K562 (cell line): ENCODE results near the gene RNF217. TPM values are rescaled to one million over a fixed set of nuclear protein-coding genes. Genes with fewer than 3 reads are reported as not detected.

Experiments used
- ATAC-seq: fragments of 200-7000 bp; cut with Tn5 transposase; 3 replicates; pipeline ENCODE4 v1.9.1; 2020; ENCODE audit warnings: moderate library complexity
- BruUV-seq: library from RNA; stranded (reverse); fragments of 400-500 nt; replicated peaks from 2 replicates; lab custom pipeline; 2021; lab: Mats Ljungman, UMichigan
- CTCF ChIA-PET: fragments of 300-600 bp; formaldehyde crosslinking; extraction: SDS; loops from one replicate; lab custom pipeline; 2021; ENCODE audit warnings: low intra/inter-chr PET ratio; lab: Yijun Ruan, JAX
- POLR2A ChIA-PET: fragments of 300-600, 350-650 bp; sonication (Branson Sonifier 250); formaldehyde crosslinking; extraction: SDS; loops from one replicate; lab custom pipeline; 2021; ENCODE audit warnings: antibody characterized with exemption, inconsistent platforms; lab: Yijun Ruan, JAX
- DNase-seq, 4 experiments: peaks; one replicate each; pipeline versions ENCODE4 v3.0.0 to v3.0.0-alpha.2; 2011 to 2018; ENCODE audit warnings: low spot score in 3 of 4, mixed read lengths in 3 of 4; ENCODE audit errors: extremely low read depth in 1 of 4
- FAIRE-seq: peaks from 2 replicates; lab custom pipeline; 2011; peaks lifted over from hg19 to GRCh38; lab: Jason Lieb, UNC
- H2AFZ ChIP-seq: 2 replicates; pipeline ENCODE4 v1.6.0; 2011; ENCODE audit warnings: low read depth, low read length, control low read depth, inconsistent platforms
- H3K27ac ChIP-seq: fragments of 200-600 bp; 3 replicates; pipeline ENCODE4 v1.8.0; 2011; ENCODE audit warnings: low read depth, mild to moderate bottlenecking, control low read depth, inconsistent platforms, low read length, moderate library complexity, mixed read lengths; ENCODE audit errors: extremely low read depth
- H3K27me3 ChIP-seq, 2 experiments: fragments of 300-600 bp in 1 of 2; 2 replicates in 1 of 2; 3 replicates in 1 of 2; pipeline versions ENCODE4 v1.6.0 to v1.8.0; 2011; ENCODE audit warnings: inconsistent platforms in 2 of 2, low read length in 2 of 2, mild to moderate bottlenecking in 1 of 2, mixed read lengths in 1 of 2, moderate library complexity in 1 of 2; ENCODE audit not compliant: control insufficient read depth in 2 of 2, insufficient read depth in 2 of 2
- H3K36me3 ChIP-seq: fragments of 300-600 bp; 3 replicates; pipeline ENCODE4 v1.8.0; 2011; ENCODE audit warnings: mild to moderate bottlenecking, low read length, inconsistent platforms; ENCODE audit not compliant: control insufficient read depth, insufficient read depth
- H3K4me1 ChIP-seq, 2 experiments: fragments of 200-600 bp in 1 of 2; replicated peaks in 1 of 2; 2 replicates in 1 of 2; 3 replicates in 1 of 2; pipeline versions ENCODE4 v1.5.1 to v1.8.0; 2011; ENCODE audit warnings: inconsistent platforms in 2 of 2, low read length in 2 of 2, mild to moderate bottlenecking in 1 of 2, mixed read lengths in 1 of 2, moderate library complexity in 1 of 2; ENCODE audit not compliant: control insufficient read depth in 2 of 2, insufficient read depth in 2 of 2
- H3K4me2 ChIP-seq: 2 replicates; pipeline ENCODE4 v1.6.1; 2011; ENCODE audit warnings: low read length, control low read depth, inconsistent platforms, mixed read lengths; ENCODE audit not compliant: insufficient read depth
- H3K4me3 ChIP-seq: fragments of 200-600 bp; sonication (generic), shearing (Covaris generic); 2 replicates; pipeline ENCODE4 v1.5.1; 2016; ENCODE audit warnings: control low read depth, inconsistent platforms
- H3K79me2 ChIP-seq: fragments of 200-600 bp; 3 replicates; pipeline ENCODE4 v1.8.0; 2011; ENCODE audit warnings: low read length, inconsistent platforms; ENCODE audit not compliant: control insufficient read depth, insufficient read depth
- H3K9ac ChIP-seq, 2 experiments: 2 replicates each; pipeline versions ENCODE4 v1.6.0 to v1.6.1; 2011; ENCODE audit warnings: low read depth in 2 of 2, low read length in 2 of 2, control low read depth in 1 of 2, inconsistent platforms in 1 of 2, mild to moderate bottlenecking in 1 of 2, mixed read lengths in 1 of 2; ENCODE audit not compliant: insufficient read depth in 1 of 2
- H3K9me1 ChIP-seq: one replicate; pipeline ENCODE4 v1.6.0; 2011; ENCODE audit warnings: inconsistent platforms, mild to moderate bottlenecking, low read length, moderate library complexity; ENCODE audit not compliant: control insufficient read depth, insufficient read depth
- H3K9me3 ChIP-seq: replicated peaks from 2 replicates; pipeline ENCODE4 v1.5.1; 2011; ENCODE audit warnings: low read depth, low read length, inconsistent platforms; ENCODE audit not compliant: control insufficient read depth, insufficient read depth
- H4K20me1 ChIP-seq: replicated peaks from 2 replicates; pipeline ENCODE4 v1.6.1; 2011; ENCODE audit warnings: low read length, inconsistent platforms, mixed read lengths; ENCODE audit not compliant: control insufficient read depth, insufficient read depth
- ATF6 ChIP-seq: sonication (generic); formaldehyde crosslinking; IDR thresholded peaks from 2 replicates; pipeline ENCODE4 v1.4.0; 2020; ENCODE audit warnings: mild to moderate bottlenecking, missing genetic modification reagents
- CBX1 ChIP-seq: sonication (generic); IDR thresholded peaks from 2 replicates; pipeline ENCODE4 v1.6.1; 2016; ENCODE audit warnings: antibody characterized with exemption, low read depth, mild to moderate bottlenecking
- E2F5 ChIP-seq: sonication (generic); formaldehyde crosslinking; IDR thresholded peaks from 2 replicates; pipeline ENCODE4 v1.8.0; 2022; ENCODE audit warnings: mild to moderate bottlenecking, missing genetic modification reagents
- PKNOX1 ChIP-seq: fragments of 450-650 bp; IDR thresholded peaks from 2 replicates; pipeline ENCODE4 v1.6.1; 2016
- SMARCE1 ChIP-seq: fragments of 450-650 bp; IDR thresholded peaks from 2 replicates; pipeline ENCODE4 v1.7.1; 2016; ENCODE audit warnings: mild to moderate bottlenecking
- THRA ChIP-seq: fragments of 450-650 bp; IDR thresholded peaks from 2 replicates; pipeline ENCODE4 v1.6.1; 2017; ENCODE audit warnings: mild to moderate bottlenecking, moderate library complexity
- USF2 ChIP-seq: sonication (generic); formaldehyde crosslinking; IDR thresholded peaks from 2 replicates; pipeline ENCODE4 v1.5.0; 2020; ENCODE audit warnings: missing genetic modification reagents
- ZNF263 ChIP-seq: sonication (generic); formaldehyde crosslinking; IDR thresholded peaks from 2 replicates; pipeline ENCODE4 v1.8.0; 2022; ENCODE audit warnings: mild to moderate bottlenecking, missing genetic modification reagents, borderline replicate concordance
- WGBS: fragments of 100-300 bp; shearing (Covaris generic); methylation state at CpG from one replicate; pipeline ENCODE4 v1.1.6; 2016; ENCODE audit warnings: low coverage, mixed read lengths; ENCODE audit not compliant: insufficient coverage; ENCODE audit errors: missing lambda C conversion rate; 5-methylcytosine and 5-hydroxymethylcytosine counted together
- in situ Hi-C: fragments of 300-500 bp; cut with MboI; formaldehyde crosslinking; loops from 4 replicates; pipeline ENCODE4 v1.15.0; 2018; ENCODE audit warnings: inconsistent platforms, mixed read lengths
- intact Hi-C: fragments of 100-400 bp; cut with micrococcal nuclease; formaldehyde crosslinking; loops from 2 replicates; pipeline ENCODE4 v1.14.2; 2022
- polyA plus RNA-seq, 8 experiments: library from polyadenylated mRNA; depleted of rRNA in 4 of 8; stranded (reverse) in 5 of 8; unstranded in 3 of 8; fragments of >200 nt; fragmentation: Nextera tagmentation in 2 of 8; fragmentation: Illumina TruSeq in 1 of 8; extraction: Ambion mirVana in 2 of 8; extraction: Trizol in 1 of 8; gene quantifications; 2 replicates each; pipeline versions ENCODE4 v1.2.1 to v1.2.3, GENCODE V29; 2011 to 2014; ENCODE audit warnings: inconsistent platforms in 1 of 8, missing spikeins in 1 of 8
- total RNA-seq, 7 experiments: library from RNA; depleted of rRNA in 6 of 7; stranded (reverse); fragments of >200 nt in 6 of 7; fragmentation: Illumina TruSeq in 2 of 7; extraction: Trizol in 2 of 7; gene quantifications; 2 replicates each; pipeline versions ENCODE4 v1.2.1 to v1.2.3, GENCODE V29; 2011 to 2021; ENCODE audit warnings: low replicate concordance in 1 of 7

The RNF217 gene
- total and polyA plus RNA-seq, 9 of the 15 experiments (the other 6 are each of a cell fraction or from before 2014, with no cell fraction given), result 2.9 to 25.6 (median 12.0) TPM

GRCh38 chr6:125101128-125101527, 138.9 kb downstream of the RNF217 start:
- ATAC-seq (no peak), FAIRE-seq (no peak), DNase-seq (no peak)
- H3K27ac ChIP-seq, result no peak overlapping the region
- no peak overlapping the region for H3K4me2 ChIP-seq
- 25% methylated on average over 1 of the region's 1 CpG for WGBS
- H3K36me3 ChIP-seq, result no peaks in the 10 kb centered on the region
- H3K4me3 ChIP-seq, result no peak overlapping the region
- no TSS peak for BruUV-seq
- H3K9me3 ChIP-seq, result no peaks in the 10 kb centered on the region
- H4K20me1 ChIP-seq, result no peaks in the 10 kb centered on the region
- no peaks in the 10 kb centered on the region for H3K27me3 ChIP-seq
- H3K9me1 ChIP-seq, result no peaks in the 10 kb centered on the region
- no peak for TF ChIP-seq CBX1
- TF ChIP-seq E2F5 (CRISPR knock-in tag), result no peak
- peak; percentile 83 for TF ChIP-seq ZNF263 (CRISPR knock-in tag)
- intact Hi-C loops, result no loop called here
- H3K9ac ChIP-seq, result no peak overlapping the region
- in situ Hi-C loops, result no loop called here
- H3K4me1 ChIP-seq, result peaks cover 10 to 25% of the 10 kb centered on the region in 2 experiments; a peak in 4 of 5 replicates
- ChIA-PET CTCF (no interaction called here), POLR2A (no interaction called here)
- H2AFZ ChIP-seq, result no peak overlapping the region
- H3K79me2 ChIP-seq, result no peaks in the 10 kb centered on the region

- BruUV-seq, result no TSS peak
- Histone ChIP-seq H3K79me2 (no peaks in the 10 kb centered on the region), H3K9me1 (no peaks in the 10 kb centered on the region), H3K27ac (no peak overlapping the region), H3K27me3 (no peaks in the 10 kb centered on the region), H3K4me1 (peaks cover 10 to 25% of the 10 kb centered on the region in 2 experiments; a peak in 4 of 5 replicates), H3K9ac (no peak overlapping the region), H3K36me3 (no peaks in the 10 kb centered on the region), H4K20me1 (no peaks in the 10 kb centered on the region), H3K4me2 (no peak overlapping the region), H2AFZ (peak overlapping the region; percentile 65), H3K9me3 (no peaks in the 10 kb centered on the region), H3K4me3 (no peak overlapping the region)
- intact Hi-C loops, result no loop called here
- in situ Hi-C loops, result no loop called here
- WGBS, result 34% methylated on average over 2 of the region's 2 CpGs
- CTCF ChIA-PET, result no interaction called here
- DNase-seq, result peak in 1 of 4 experiments; percentile 49
- POLR2A ChIA-PET, result no interaction called here
- peak; percentile 3; the same call in 2 of the 3 replicates for ATAC-seq
- peak; percentile 42 for FAIRE-seq
- TF ChIP-seq ATF6 (CRISPR knock-in tag), result no peak
- no peak for TF ChIP-seq USF2 (CRISPR knock-in tag)
- TF ChIP-seq THRA, result no peak
- TF ChIP-seq SMARCE1, result 0 out of 2 replicates have a peak, but pooled peaks have one; percentile 24
- TF ChIP-seq PKNOX1, result peak; percentile 60
These were observed 139.4 kb downstream of the RNF217 start for GRCh38 chr6:125101631-125102030.
